GM06990 (cell line): Measurements from ENCODE around the gene SF3B1.

Experiments
- DNase-seq: peaks from one replicate; pipeline ENCODE4 v3.0.0-alpha.2; 2011; ENCODE audit not compliant: insufficient read length; ENCODE audit errors: extremely low read depth
- H3K27me3 ChIP-seq: replicated peaks from 2 replicates; pipeline ENCODE4 v1.6.0; 2011; ENCODE audit warnings: low read length; ENCODE audit not compliant: control insufficient read depth, insufficient read depth
- H3K36me3 ChIP-seq: 2 replicates; pipeline ENCODE4 v1.5.1; 2011; ENCODE audit warnings: low read length; ENCODE audit not compliant: control insufficient read depth, insufficient read depth
- H3K4me3 ChIP-seq: replicated peaks from 2 replicates; pipeline ENCODE4 v1.5.1; 2011; ENCODE audit warnings: low read depth, mild to moderate bottlenecking, control low read depth, low read length
- TF ChIP-seq, protein P1 (sequence below): IDR thresholded peaks from 2 replicates; pipeline ENCODE4 v1.5.1; 2011; ENCODE audit warnings: low read length, control low read depth, mild to moderate bottlenecking, inconsistent platforms; ENCODE audit not compliant: insufficient read depth, poor library complexity, severe bottlenecking

Gene SF3B1

DNA sequence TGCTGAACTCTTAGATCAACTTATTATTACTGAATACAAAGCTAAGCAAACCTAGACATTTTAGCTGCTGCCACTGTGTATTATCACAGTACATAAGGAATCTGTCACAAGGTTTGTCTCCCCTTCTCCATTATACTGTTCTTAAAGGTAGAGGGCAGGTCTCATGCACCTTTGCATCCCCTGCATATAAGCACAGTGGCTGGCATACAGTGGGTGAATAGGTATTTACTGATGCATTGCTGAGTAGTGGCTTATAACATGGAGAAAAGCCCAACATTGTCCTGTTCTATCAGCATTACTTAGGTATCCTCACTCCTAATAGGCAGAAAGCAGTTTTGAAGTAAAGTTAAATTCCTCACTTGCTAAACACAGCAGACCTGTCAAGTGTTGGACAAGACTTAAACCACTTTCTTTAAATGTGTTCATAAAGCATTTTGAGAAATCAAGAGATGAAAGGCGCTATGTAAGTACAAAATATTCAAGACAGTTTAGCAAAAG lies 43.6 kb downstream of the SF3B1 start:
- H3K36me3 ChIP-seq, result peaks cover 11% of the 10 kb centered on the region
- DNase-seq, result no peak
- no peaks in the 10 kb centered on the region for H3K27me3 ChIP-seq
- no peak overlapping the region for H3K4me3 ChIP-seq
- TF ChIP-seq, protein P1, sequence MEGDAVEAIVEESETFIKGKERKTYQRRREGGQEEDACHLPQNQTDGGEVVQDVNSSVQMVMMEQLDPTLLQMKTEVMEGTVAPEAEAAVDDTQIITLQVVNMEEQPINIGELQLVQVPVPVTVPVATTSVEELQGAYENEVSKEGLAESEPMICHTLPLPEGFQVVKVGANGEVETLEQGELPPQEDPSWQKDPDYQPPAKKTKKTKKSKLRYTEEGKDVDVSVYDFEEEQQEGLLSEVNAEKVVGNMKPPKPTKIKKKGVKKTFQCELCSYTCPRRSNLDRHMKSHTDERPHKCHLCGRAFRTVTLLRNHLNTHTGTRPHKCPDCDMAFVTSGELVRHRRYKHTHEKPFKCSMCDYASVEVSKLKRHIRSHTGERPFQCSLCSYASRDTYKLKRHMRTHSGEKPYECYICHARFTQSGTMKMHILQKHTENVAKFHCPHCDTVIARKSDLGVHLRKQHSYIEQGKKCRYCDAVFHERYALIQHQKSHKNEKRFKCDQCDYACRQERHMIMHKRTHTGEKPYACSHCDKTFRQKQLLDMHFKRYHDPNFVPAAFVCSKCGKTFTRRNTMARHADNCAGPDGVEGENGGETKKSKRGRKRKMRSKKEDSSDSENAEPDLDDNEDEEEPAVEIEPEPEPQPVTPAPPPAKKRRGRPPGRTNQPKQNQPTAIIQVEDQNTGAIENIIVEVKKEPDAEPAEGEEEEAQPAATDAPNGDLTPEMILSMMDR, result no peak

DNA sequence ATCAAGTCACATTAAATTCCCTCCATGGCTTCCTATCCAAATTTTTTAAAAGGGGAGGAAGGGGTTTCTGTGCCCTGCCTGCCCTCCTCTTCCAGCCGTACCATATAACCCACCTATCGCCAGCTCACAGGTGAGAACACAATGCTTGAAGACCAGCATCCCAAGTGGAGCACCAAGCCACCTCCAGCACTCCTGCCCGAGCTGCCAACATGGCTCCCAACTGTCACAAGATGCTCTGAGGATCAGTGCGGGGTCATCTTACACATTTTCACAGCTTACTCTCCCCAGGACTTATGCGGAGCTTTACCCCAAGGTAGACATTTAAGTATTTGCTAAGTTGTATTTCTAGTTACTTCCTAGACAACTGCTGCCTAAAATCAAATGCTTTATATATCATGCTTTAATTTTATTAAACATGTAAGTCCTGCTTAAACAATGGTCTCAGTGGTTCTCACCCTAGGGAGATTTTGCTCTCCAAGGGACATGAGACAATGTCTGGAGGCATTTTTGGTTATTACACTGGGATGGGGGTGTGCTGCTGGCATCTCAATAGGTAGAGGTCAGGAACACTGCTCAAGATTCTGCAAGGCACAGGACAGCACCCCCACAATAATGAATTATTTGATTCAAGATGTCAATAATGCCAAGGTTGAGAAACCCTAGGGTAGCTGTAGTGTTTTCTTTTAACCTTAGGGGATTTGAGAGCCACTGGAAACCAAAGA lies 45.8 kb downstream of the SF3B1 start:
- no peak for DNase-seq
- TF ChIP-seq, protein P1, result no peak
- peaks cover 5% of the 10 kb centered on the region for H3K36me3 ChIP-seq
- no peak overlapping the region for H3K4me3 ChIP-seq
- H3K27me3 ChIP-seq, result no peaks in the 10 kb centered on the region

DNA sequence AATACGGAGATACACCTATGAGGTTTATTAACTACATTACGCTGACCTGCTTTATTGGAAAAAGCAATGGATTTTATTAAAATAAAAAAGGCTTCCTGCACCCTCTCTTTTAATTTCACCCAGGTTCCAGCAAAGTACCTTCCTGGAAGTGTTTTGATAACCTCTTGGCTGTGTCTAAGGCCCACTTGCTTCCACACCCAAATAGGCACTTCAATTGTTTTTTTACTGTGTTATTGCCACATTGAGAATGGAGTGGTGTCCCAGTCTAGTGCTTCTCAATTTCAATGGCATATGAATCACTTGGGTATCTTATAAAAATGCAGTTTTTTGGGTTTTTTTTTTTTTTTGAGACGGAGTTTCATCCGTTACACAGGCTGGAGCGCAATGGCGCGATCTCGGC lies 47.6 kb downstream of the SF3B1 start:
- TF ChIP-seq, protein P1, result no peak
- H3K27me3 ChIP-seq, result no peaks in the 10 kb centered on the region
- peaks cover 4% of the 10 kb centered on the region for H3K36me3 ChIP-seq
- no peak overlapping the region for H3K4me3 ChIP-seq
- DNase-seq, result no peak

DNA sequence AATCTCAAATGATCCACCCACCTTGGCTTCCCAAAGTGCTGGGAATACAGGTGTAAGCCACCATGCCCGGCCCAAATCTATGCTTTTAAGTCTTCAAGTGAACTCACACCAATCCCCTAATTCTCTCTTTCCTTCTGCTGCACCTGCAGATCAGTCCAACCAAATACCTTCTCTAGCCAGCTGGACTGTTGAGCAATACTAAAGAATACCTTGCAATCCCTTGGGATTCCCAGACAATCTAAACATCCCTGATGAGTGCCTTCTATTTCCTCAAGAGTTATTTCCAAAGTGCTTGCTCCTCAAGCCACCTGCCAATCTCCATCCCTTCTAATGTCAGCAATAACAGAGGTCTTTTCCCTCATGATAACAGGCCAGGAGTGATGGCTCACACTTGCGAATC lies 48.6 kb downstream of the SF3B1 start:
- Histone ChIP-seq H3K4me3 (no peak overlapping the region), H3K27me3 (no peaks in the 10 kb centered on the region), H3K36me3 (peaks cover under 1% of the 10 kb centered on the region; the same call in 1 of the 2 replicates)
- no peak for DNase-seq
- TF ChIP-seq, protein P1, result no peak

DNA sequence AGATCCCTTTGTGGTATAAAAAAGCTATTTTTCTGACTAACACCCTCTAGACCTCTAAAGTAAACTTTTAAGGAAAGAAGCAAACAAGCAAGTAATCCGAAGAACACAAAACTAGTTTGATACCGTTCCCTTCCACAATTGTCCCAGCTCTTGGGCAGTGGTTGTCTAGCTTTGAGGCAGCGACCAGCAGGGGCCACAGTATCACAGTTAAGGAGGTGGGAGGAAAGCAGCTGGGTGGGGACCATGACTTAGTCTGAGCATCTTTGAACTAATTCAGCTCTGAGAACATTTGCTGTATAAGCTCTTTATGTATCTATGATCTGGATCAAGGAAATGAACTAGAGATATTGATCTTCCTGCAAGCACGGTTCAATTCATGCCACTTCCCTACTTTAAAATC lies 51.0 kb downstream of the SF3B1 start:
- TF ChIP-seq, protein P1, result no peak
- Histone ChIP-seq H3K4me3 (no peak overlapping the region), H3K36me3 (no peaks in the 10 kb centered on the region), H3K27me3 (no peaks in the 10 kb centered on the region)
- no peak for DNase-seq
